Activated naive CD4-positive, alpha-beta T cell treated with Interleukin-2 at 50 U/mL for 16 hours (primary cell): ENCODE results near the gene GMPPA.
A peak's percentile ranks its signal among the peaks of the same experiment; 100 is the strongest.

Source experiments
- DNase-seq: peaks from one replicate; pipeline ENCODE4 v3.0.0-alpha.2; 2020

Gene GMPPA

GRCh38 chr2:219486380-219486959 is 12.2 kb upstream of the GMPPA start:
- DNase-seq: no peak

- DNase-seq: no peak
Measured at GRCh38 chr2:219488149-219488843, 10.4 kb upstream of the GMPPA start.

- DNase-seq: no peak
Measured at GRCh38 chr2:219488844-219489194, 9.9 kb upstream of the GMPPA start.

GRCh38 chr2:219489315-219489714 is 9.4 kb upstream of the GMPPA start:
- DNase-seq: no peak

- DNase-seq: no peak
Measured at GRCh38 chr2:219490186-219490585, 8.5 kb upstream of the GMPPA start.

- no peak for DNase-seq
Measured at GRCh38 chr2:219490600-219491130, 8.0 kb upstream of the GMPPA start.

GRCh38 chr2:219491278-219491963 is 7.3 kb upstream of the GMPPA start:
- no peak for DNase-seq

GRCh38 chr2:219492575-219492974 is 6.1 kb upstream of the GMPPA start:
- DNase-seq: no peak

- no peak for DNase-seq
Measured at GRCh38 chr2:219493086-219493485, 5.6 kb upstream of the GMPPA start.

GRCh38 chr2:219494952-219495530 is 3.6 kb upstream of the GMPPA start:
- DNase-seq: no peak

GRCh38 chr2:219495531-219496122 is 3.1 kb upstream of the GMPPA start:
- DNase-seq: peak; percentile 59

- DNase-seq: no peak
Measured at GRCh38 chr2:219496247-219496824, 2.4 kb upstream of the GMPPA start.

GRCh38 chr2:219496825-219497494 is 1.7 kb upstream of the GMPPA start:
- no peak for DNase-seq

GRCh38 chr2:219497495-219498279 is 1.0 kb upstream of the GMPPA start:
- peak; percentile 38 for DNase-seq

GRCh38 chr2:219499058-219499307 is 292 bp downstream of the GMPPA start:
- DNase-seq: no peak

GRCh38 chr2:219499555-219499954 is 864 bp downstream of the GMPPA start:
- no peak for DNase-seq

- DNase-seq: no peak
Measured at GRCh38 chr2:219500135-219500534, 1.4 kb downstream of the GMPPA start.

GRCh38 chr2:219501849-219502248 is 3.2 kb downstream of the GMPPA start:
- no peak for DNase-seq

- DNase-seq: no peak
Measured at GRCh38 chr2:219502618-219503017, 3.9 kb downstream of the GMPPA start.

- no peak for DNase-seq
Measured at GRCh38 chr2:219505585-219505984, 6.9 kb downstream of the GMPPA start.

- no peak for DNase-seq
Measured at GRCh38 chr2:219506153-219506801, 7.6 kb downstream of the GMPPA start.
